Keratinocyte (primary cell): Measurements from ENCODE around the gene GYPA. TPM values are rescaled to one million over a fixed set of nuclear protein-coding genes. Genes with fewer than 3 reads are reported as not detected.
"Not testable (repeated sequence)": the region's sequence is repeated elsewhere in the genome, so short reads cannot be mapped to it uniquely, and the experiment has no call there.

Source experiments
- DNase-seq: peaks from one replicate; pipeline ENCODE4 v3.0.0-alpha.2; 2011; ENCODE audit warnings: low read depth, missing footprints, low spot score
- FAIRE-seq: peaks from 2 replicates; lab custom pipeline; 2011; peaks lifted over from hg19 to GRCh38; lab: Jason Lieb, UNC
- H2AFZ ChIP-seq: 2 replicates; pipeline ENCODE4 v1.6.0; 2012; ENCODE audit warnings: low read length, control low read depth, inconsistent platforms; ENCODE audit not compliant: control insufficient read depth
- H3K27ac ChIP-seq: 2 replicates; pipeline ENCODE4 v1.5.1; 2011; ENCODE audit warnings: low read length; ENCODE audit not compliant: control insufficient read depth, insufficient read depth
- H3K27me3 ChIP-seq: 3 replicates; pipeline ENCODE4 v1.6.0; 2011; ENCODE audit warnings: low read length; ENCODE audit not compliant: control insufficient read depth, insufficient read depth; ENCODE audit errors: extremely low read depth
- H3K36me3 ChIP-seq, 2 experiments: 2 replicates in 1 of 2; 3 replicates in 1 of 2; pipeline ENCODE4 v1.5.1; 2011; ENCODE audit warnings: low read length in 2 of 2, mild to moderate bottlenecking in 1 of 2; ENCODE audit not compliant: control insufficient read depth in 2 of 2, insufficient read depth in 2 of 2; ENCODE audit errors: extremely low read depth in 1 of 2
- H3K4me1 ChIP-seq: 3 replicates; pipeline ENCODE4 v1.5.1; 2011; ENCODE audit warnings: low read length; ENCODE audit not compliant: control insufficient read depth, insufficient read depth; ENCODE audit errors: extremely low read depth
- H3K4me2 ChIP-seq: 3 replicates; pipeline ENCODE4 v1.6.0; 2011; ENCODE audit warnings: low read depth, low read length; ENCODE audit not compliant: control insufficient read depth, insufficient read depth; ENCODE audit errors: extremely low read depth
- H3K4me3 ChIP-seq, 3 experiments: fragments of 200-600 bp in 1 of 3; sonication (generic) in 1 of 3; 2 replicates in 2 of 3; 3 replicates in 1 of 3; pipeline ENCODE4 v1.5.1; 2011 to 2016; ENCODE audit warnings: low read length in 3 of 3, mild to moderate bottlenecking in 3 of 3, control low read depth in 2 of 3, inconsistent platforms in 1 of 3, low read depth in 1 of 3, mixed read lengths in 1 of 3, mixed run types in 1 of 3, moderate library complexity in 1 of 3; ENCODE audit not compliant: control insufficient read depth in 2 of 3, insufficient read depth in 2 of 3; ENCODE audit errors: extremely low read depth in 1 of 3
- H3K79me2 ChIP-seq: 2 replicates; pipeline ENCODE4 v1.6.0; 2012; ENCODE audit warnings: low read length; ENCODE audit not compliant: control insufficient read depth, insufficient read depth
- H3K9ac ChIP-seq: 3 replicates; pipeline ENCODE4 v1.6.0; 2011; ENCODE audit warnings: low read length; ENCODE audit not compliant: control insufficient read depth, insufficient read depth; ENCODE audit errors: extremely low read depth
- H3K9me1 ChIP-seq: 3 replicates; pipeline ENCODE4 v1.6.0; 2011; ENCODE audit warnings: low read length; ENCODE audit not compliant: control insufficient read depth, insufficient read depth; ENCODE audit errors: extremely low read depth
- H3K9me3 ChIP-seq: 2 replicates; pipeline ENCODE4 v1.5.1; 2012; ENCODE audit warnings: low read depth, low read length; ENCODE audit not compliant: control insufficient read depth
- H4K20me1 ChIP-seq: 3 replicates; pipeline ENCODE4 v1.6.0; 2011; ENCODE audit warnings: low read length; ENCODE audit not compliant: control insufficient read depth, insufficient read depth; ENCODE audit errors: extremely low read depth
- dilution Hi-C: fragments of 300-500 bp; cut with MboI; formaldehyde crosslinking; loops from one replicate; pipeline ENCODE4 v1.7.0; 2020; ENCODE audit warnings: low sequenced_read_pairs; ENCODE audit not compliant: extremely low pct_ligation_motif_present
- polyA plus RNA-seq, 5 experiments: library from polyadenylated mRNA; depleted of rRNA in 3 of 5; stranded (reverse) in 3 of 5; stranded (forward) in 1 of 5; unstranded in 1 of 5; fragments of >200 nt; gene quantifications; 1 replicate in 1 of 5; 2 replicates in 3 of 5; 3 replicates in 1 of 5; pipeline versions ENCODE4 v1.2.1 to v1.2.3, GENCODE V29; 2011 to 2012; ENCODE audit warnings: missing spikeins in 2 of 5, low read depth in 1 of 5, low replicate concordance in 1 of 5

GYPA gene
- polyA plus RNA-seq, 1 donor (not counting 4 experiments of a cell fraction or from before 2014, with no cell fraction given): not detected

DNA sequence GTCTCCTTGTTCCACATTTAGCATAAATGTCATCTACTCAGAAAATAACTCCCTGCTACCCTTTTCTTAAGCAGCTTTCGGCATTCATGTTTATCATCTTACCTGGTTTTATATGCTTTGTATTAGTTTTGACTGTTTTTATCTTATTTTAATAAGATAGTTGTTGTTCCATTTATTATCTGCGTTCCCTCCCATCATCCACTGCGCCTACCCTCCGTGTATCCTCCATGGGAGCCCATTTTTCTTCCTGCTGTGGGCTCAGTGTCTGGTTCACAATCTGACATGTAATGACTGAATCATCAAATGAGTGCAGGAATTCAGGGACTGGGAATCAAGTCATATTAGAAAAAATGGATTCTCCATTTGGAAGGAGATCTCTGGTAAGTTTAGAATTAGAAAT lies 2.3 kb downstream of the GYPA start:
- H3K9me1 ChIP-seq, H3K4me3 ChIP-seq, H3K27me3 ChIP-seq, H3K9me3 ChIP-seq, H3K36me3 ChIP-seq, H2AFZ ChIP-seq, H3K4me1 ChIP-seq, H3K4me2 ChIP-seq, H3K79me2 ChIP-seq, H3K9ac ChIP-seq, H4K20me1 ChIP-seq, DNase-seq, H3K27ac ChIP-seq, dilution Hi-C loops, FAIRE-seq: not testable (repeated sequence)

DNA sequence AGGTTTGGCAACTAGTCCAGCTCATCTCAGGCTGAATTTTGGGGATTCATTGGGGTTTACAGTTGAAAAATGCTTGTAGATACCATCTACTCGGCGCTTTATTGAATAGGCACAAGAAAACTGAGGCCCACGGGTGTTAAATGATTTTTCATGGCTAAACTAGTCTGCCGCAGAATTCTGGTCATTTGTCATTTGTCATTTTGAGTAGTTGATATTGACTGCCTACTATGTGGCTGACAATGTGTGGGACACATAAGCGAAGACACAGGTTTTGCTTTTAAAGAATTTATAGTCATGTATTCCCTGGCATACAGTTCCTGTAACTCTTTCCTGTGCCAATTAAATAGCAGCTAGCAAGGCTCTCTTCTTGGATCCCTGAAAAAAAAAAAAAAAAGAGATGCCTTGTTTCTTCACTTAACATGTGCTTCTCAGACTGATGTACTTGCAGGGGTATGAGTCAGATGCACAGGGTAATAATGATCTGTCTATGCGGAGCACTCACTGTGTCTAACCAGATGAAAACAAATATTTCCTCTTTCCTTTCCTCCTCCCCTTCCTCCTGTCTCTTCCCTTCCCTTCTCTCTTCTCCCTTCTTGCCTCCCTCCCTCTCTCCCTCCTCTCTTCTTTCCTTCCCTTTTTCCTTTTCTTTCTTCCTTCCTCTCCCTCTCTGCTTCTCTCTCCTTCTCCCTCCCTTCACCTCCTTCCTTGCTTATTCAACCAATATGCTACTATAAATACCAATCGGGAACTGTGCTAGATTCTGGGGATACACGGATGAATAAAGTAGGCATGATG lies 3.2 kb downstream of the GYPA start:
- H3K79me2 ChIP-seq, dilution Hi-C loops, H3K9ac ChIP-seq, H3K4me2 ChIP-seq, H3K4me3 ChIP-seq, H2AFZ ChIP-seq, H4K20me1 ChIP-seq, H3K36me3 ChIP-seq, DNase-seq, H3K9me1 ChIP-seq, H3K4me1 ChIP-seq, H3K27me3 ChIP-seq, H3K9me3 ChIP-seq, H3K27ac ChIP-seq, FAIRE-seq: not testable (repeated sequence)

DNA sequence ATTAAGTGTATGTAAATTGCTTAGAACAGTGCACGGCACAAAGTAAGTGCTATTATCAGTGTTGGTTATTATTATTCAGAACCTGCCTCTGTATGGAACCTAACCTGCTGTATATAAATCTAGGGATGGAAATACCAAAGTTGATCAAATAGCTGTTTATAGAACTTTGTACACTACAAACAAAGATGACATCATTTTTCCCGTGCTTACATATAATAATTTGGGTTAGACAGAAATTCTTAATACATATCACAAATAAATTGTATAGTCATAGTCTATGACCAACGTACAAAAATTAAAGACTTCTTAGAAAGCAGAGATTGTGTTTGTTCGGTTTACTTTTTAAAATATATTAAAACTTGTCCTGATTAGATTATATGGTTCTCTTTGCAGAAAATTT lies 4.3 kb downstream of the GYPA start:
- H3K4me3 ChIP-seq, H3K27me3 ChIP-seq, H3K79me2 ChIP-seq, H3K9me3 ChIP-seq, H4K20me1 ChIP-seq, H3K36me3 ChIP-seq, FAIRE-seq, H3K4me2 ChIP-seq, dilution Hi-C loops, H3K9me1 ChIP-seq, H2AFZ ChIP-seq, H3K27ac ChIP-seq, H3K4me1 ChIP-seq, H3K9ac ChIP-seq, DNase-seq: not testable (repeated sequence)

DNA sequence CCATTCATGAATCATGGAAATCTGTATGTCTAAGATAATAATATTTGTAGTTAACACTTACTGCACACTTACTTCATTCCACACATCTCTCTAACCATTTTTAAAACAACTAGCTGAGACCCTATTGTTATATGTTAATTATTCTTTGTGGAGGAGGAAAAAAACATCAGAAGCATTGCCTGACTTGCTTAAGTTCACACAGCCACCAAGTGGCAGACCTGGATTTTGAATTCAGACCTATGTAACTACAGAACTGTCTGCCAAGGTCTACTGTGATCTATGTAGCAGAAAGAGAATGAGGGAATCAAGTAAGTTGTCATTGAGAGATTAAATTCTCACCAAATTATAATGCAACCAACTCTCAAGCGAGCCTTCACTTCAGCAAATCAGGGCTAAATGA lies 10.4 kb downstream of the GYPA start:
- H3K9me3 ChIP-seq, DNase-seq, H3K27ac ChIP-seq, FAIRE-seq, H3K9me1 ChIP-seq, H3K4me3 ChIP-seq, H3K4me2 ChIP-seq, H3K79me2 ChIP-seq, H3K27me3 ChIP-seq, dilution Hi-C loops, H3K4me1 ChIP-seq, H3K36me3 ChIP-seq, H3K9ac ChIP-seq, H4K20me1 ChIP-seq, H2AFZ ChIP-seq: not testable (repeated sequence)

DNA sequence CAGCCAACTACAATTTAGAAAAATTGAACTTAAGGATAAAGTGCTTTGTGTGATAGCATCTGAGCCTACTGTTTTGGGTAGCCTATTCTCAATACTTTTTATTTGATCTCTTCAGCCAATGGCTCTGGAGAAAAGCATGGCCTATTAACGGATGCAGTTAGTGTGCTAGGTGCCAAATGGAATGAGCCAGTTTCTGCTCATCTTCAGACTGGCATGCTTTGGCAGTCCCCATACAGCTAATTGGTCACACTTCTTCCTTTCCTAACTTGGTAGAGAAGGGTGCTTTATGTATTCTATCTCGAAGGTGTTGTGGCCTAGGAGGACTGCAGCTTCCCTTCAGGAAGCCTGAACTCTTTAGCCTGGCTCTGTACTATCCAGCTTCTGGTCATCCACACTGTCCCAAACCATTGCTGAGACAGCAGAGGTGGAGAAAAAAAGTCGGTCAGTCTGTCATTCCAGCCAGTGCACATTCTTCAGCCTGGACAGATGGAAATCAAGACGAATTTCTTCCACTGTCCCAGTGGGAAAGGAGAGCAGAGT lies 11.1 kb downstream of the GYPA start:
- H3K4me3 ChIP-seq, H3K9me3 ChIP-seq, H3K9ac ChIP-seq, H3K4me2 ChIP-seq, H2AFZ ChIP-seq, dilution Hi-C loops, FAIRE-seq, H3K9me1 ChIP-seq, H4K20me1 ChIP-seq, H3K79me2 ChIP-seq, H3K36me3 ChIP-seq, H3K27me3 ChIP-seq, H3K27ac ChIP-seq, DNase-seq, H3K4me1 ChIP-seq: not testable (repeated sequence)
